HL-60/S4 treated with phorbol 12-myristate 13-acetate at 8.2 ng/mL for 4 days and 3 days (cell line): ENCODE data around the gene KLK3.
"Not testable (repeated sequence)": the region's sequence is repeated elsewhere in the genome, so short reads cannot be mapped to it uniquely, and the experiment has no call there.

ENCODE experiments used
- in situ Hi-C: fragments of 300-500 bp; cut with MboI; formaldehyde crosslinking; loops from 2 replicates; pipeline ENCODE4 v1.15.0; 2022; ENCODE audit warnings: low sequenced_read_pairs

KLK3 gene

DNA sequence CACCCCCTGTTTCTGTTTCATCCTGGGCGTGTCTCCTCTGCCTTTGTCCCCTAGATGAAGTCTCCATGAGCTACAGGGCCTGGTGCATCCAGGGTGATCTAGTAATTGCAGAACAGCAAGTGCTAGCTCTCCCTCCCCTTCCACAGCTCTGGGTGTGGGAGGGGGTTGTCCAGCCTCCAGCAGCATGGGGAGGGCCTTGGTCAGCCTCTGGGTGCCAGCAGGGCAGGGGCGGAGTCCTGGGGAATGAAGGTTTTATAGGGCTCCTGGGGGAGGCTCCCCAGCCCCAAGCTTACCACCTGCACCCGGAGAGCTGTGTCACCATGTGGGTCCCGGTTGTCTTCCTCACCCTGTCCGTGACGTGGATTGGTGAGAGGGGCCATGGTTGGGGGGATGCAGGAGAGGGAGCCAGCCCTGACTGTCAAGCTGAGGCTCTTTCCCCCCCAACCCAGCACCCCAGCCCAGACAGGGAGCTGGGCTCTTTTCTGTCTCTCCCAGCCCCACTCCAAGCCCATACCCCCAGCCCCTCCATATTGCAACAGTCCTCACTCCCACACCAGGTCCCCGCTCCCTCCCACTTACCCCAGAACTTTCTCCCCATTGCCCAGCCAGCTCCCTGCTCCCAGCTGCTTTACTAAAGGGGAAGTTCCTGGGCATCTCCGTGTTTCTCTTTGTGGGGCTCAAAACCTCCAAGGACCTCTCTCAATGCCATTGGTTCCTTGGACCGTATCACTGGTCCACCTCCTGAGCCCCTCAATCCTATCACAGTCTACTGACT lies at the start of gene KLK3:
Gene KLK3, plus strand, starts transcription at position 280 of the 775 bp plus-strand sequence. Its CDS starts 41 bp downstream, at position 321.
- in situ Hi-C loops = no loop called here

DNA sequence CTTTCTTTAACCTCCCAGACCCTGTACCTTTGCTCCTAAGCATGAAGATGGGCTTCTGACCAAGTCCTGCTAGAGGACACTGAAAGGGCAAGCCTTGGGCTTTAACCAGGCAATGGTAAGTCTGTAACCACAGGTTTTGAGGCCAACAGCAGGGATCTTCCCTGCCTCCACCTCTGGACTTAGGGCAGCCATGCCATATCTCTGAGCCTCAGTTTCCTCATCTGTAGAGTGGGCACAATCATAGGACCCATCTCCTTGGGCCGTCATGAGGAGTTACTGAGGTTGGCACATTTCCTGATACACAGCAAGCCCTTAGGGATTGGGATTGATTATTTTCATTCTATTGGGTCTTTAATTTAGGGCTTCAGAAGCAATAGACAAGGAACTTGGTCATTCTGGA lies 45.9 kb upstream of the KLK3 start:
- in situ Hi-C loops = no loop called here

DNA sequence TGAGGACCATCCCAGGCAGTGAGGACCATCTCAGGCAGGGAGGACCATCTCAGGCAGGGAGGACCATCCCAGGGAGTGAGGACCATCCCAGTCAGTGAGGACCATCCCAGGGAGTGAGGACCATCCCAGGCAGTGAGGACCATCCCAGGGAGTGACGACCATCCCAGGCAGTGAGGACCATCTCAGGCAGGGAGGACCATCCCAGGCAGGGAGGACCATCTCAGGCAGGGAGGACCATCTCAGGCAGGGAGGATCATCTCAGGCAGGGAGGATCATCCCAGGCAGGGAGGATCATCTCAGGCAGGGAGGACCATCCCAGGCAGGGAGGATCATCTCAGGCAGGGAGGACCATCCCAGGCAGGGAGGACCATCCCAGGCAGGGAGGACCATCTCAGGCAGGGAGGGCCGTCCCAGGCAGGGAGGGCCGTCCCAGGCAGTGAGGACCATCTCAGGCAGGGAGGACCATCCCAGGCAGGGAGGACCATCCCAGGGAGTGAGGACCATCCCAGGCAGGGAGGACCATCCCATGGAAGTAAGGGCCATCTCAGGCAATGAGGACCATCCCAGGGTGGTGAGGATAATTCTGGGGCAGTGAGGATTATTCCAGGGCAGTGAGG lies 43.0 kb upstream of the KLK3 start:
- in situ Hi-C loops = not testable (repeated sequence)

DNA sequence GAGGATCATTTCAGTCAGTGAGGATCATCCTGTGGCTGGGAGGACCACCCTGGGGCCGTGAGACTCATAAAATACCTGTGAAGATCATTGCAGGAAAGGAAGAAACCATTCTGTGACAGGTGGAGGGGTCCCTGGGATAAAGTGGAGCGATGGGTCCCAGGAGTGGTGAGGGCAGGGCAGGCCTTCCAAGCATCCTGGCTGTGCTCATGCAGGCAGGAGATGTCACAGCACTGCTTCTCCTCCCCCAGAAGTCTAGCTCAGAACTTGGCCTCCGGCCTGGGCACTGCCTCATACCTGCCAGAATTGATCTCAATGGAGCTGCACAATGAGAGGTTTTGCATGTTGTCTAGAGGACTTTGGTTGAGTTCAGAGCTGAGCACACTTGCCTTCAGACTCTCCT lies 42.2 kb upstream of the KLK3 start:
- in situ Hi-C loops = no loop called here

DNA sequence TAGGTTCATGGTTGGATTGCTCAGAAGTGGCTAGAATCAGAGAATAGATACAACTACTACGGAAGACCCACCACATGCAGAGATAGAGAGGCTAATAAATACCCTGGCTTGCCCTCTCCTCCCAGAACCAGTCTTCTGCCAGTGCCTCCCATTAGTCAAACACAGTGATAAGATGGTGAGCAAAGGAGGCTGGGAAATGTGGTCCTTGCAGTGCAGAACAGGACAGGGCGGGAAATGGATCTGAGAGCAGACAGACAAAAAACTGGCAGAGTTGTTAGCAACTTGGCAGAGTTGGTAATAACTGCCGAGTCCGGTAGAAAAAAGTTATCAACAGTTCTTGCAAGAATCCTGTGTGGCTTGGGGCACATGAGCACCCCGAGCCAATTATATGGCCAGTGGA lies 39.8 kb upstream of the KLK3 start:
- in situ Hi-C loops = no loop called here

DNA sequence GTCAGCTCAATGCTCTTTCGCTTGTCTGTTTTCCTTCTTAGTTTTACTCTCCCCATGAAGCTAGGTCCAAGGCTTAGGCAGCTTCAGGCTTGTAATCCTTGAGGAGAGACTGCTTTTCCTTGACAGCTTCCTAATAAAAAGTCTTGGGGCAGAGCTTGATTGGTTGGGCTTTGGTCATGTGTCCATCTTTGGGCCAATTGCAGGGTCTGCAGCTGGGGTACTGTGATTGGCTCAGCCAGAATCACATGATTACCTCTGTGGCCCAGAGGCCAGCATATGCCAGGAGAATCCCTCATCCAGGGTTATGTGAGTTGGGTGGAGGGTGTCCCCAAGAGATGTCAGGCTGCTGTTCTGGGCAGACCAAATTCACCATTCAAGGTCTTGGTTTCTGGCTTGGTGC lies 39.3 kb upstream of the KLK3 start:
- in situ Hi-C loops = no loop called here

DNA sequence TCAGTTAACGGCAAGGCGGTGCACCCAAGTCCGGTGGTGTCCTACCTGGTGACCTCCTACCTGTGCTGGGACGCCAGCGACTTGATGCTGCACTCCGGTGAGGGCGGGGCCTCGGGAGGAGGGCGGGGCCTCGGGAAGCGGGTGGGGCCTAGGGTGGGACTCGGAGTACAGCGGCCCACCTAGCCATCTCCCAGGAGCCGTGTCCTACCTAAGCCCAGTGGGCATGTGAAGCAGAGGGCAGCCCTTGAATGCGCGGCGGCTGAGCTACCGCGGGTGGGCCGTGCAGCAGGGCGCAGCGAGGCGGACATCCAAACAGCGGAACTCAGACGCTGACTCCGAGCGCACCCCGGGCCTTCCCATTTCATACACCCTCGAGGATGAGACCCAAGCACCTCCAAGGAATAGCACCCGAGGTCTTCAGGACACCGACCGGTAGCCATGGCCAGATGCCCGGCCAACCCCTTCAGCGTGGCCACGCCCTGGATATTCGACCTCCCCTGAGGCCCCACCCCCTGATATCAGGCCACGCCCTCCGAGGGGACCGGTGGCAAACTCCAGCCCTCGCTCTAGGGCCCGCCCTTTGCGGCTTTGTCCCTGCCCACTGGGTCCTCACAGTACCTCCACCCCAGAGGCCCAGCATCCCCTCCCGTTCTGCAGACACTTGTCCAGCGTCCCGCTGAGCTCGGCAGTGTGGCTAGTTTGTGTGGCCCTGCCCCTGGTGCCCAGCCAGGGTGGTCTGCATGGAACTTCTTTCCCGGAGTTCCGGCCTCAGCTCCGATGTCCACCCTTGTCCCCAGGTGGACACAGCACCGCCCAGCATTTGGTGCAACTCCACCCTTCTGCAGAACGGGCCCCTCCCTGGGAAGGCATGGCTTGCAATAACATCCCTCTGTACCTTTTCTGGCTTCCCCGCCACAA lies 36.5 kb upstream of the KLK3 start:
- in situ Hi-C loops = no loop called here

DNA sequence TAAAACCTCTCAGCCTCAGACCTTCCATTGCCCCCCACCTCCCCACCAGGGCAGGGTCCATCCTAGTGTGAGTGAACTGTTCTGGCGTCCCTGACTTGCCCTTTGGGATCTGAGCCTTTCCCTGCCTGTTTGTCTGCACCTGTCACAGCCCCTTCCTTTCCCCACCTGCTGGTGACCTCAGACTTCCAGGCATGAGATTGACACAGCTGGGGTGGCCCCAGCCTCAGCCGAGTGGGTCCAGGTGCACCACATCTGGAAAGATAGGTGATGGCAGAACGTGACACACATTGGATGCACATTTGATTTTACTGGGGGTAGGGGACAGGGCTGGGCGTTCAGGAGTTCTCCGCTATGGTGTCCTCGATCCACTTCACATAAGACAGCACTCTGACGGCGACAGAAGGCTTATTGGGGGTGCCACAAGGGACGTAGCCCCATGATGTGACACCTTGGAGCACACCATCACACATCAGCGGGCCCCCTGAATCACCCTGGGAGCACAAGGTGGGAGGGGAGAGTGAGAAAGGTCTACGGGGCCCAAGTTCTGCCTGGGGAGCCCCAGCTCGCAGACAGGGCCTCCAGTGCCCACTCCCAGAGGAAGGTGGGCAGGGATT lies 35.7 kb upstream of the KLK3 start:
- in situ Hi-C loops = no loop called here

DNA sequence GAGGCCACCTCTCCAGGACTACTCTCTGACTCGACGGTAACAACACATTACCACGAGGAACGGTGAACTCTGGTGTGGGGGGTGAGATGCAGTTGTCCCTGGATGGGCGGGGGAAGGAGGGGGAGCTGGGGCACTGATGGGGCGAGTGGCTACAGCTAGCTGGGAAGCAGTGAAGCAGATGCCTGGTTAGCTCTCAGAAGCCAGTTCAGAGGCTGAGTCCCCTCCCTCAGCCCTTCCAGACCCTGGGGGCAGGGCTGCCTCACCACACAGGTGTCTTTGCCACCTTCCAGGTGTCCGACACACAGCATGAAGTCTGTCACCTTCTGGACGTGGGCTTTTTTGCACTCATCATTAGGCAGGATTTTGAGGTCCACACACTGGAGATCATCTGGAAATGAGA lies 35.1 kb upstream of the KLK3 start:
- in situ Hi-C loops = no loop called here

DNA sequence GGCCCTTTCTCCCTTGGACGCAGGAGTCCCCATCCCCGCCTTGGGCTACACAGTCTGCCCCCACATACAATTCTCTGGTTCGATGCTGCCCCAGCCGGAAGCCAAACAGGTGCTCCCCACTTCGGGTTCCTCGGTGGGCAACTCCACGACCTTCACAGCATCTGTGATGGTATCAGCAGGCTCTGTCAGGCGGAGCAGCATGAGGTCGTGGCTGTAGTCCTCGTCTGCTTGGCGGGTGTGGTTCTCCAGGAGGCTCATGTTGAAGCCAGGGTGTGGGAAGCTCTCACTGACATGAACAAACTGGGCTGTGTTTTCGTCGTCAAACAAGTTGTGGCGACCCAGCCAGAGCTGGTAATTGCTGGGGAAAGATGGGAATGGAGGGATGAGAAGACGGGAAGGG lies 34.6 kb upstream of the KLK3 start:
- in situ Hi-C loops = no loop called here

DNA sequence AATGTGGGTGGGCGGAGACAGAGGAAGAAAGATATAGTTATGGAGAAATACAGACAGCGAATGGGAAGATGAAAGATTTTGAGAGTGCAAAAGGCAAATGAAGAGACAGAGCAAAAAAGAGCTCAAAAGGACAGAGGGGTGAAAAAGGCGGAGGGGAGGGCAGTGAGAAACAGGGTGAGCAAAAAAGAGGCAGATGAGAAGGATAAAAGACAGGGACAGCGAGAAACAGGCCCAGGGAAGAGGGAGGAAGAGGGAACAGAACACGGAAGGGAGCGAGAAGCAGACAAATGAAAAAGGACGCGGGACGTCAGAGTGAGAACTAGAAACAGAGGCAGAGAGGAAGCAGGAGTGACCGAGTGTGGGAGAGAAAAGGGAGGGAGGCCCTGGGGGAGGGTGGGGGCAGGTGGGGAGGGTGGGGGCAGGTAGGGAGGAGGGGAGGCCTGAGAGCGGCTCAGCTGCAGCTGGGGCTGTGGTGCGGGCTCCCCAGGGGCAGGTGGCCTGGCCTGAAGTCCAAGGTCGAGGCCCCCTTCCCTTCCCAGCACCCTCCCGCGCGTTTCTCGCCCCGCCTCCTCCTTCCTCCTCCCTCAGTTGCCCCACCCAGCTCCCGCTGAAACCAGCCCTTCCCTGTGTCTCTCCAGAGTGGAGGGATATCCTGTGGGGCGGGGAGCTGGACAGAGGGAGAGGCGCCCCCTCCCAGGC lies 34.0 kb upstream of the KLK3 start:
- in situ Hi-C loops = no loop called here

DNA sequence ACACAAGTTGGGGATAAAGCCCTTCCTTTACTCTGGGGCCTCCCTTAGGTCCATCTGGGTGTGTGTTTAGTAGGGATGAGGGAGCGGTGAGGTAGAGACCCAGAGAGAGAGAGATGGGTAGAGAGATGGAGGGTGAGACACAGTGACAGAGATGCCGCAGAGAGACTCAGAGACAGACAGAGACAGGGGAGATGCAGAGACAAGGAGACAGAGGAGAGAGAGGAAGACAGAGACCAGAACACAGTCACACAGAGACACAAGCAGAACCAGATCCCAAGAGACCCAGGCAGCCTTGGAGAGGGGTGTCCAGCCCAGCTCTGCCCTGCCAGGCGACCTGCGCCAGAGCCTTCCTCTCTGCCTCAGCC lies 33.5 kb upstream of the KLK3 start:
- in situ Hi-C loops = no loop called here

DNA sequence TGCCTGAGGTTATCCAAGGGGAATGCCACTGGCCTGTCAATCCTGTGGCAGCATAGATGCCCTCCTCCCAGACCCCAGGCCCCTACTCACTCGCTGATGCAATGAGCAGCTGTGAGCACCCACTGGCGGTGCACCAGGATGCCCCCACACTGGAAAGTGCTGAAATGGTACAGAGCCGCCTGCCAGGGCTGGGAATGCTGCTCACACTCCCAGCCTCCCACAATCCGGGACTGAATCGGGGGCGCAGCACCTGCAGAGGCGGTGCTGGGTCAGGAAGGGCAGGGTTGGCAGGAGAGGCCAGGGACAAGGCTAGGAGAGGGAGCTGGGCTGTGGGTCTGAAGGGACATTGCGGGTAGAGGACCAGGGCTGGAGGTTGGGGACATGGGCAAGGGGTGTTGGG lies 33.1 kb upstream of the KLK3 start:
- in situ Hi-C loops = no loop called here

DNA sequence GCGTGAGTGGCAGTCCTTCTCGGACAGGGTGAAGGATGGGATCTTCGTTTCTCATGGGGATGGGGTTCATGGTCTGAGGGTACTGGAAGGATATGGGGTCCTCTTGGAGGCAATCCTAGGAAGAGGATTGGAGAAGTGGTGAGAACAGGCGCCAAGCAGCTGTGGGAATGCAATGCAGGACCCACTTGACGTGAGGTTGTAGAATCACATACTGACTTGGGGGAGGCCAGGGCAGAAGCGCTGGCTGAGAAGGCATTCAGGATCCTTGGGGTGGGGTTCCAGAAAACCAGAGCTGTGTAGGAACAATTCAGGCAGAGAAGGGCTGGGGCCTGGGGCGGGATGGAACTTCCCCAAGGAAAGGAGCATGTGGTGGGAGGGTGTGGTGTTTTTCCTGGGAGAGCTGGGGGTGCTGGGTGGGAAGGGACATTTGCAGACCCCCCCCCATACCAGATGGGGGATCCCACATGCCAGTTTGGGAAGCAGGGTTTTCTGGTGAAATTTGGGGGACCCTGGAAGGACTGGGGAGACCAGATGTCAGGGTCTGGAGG lies 32.0 kb upstream of the KLK3 start:
- in situ Hi-C loops = no loop called here

DNA sequence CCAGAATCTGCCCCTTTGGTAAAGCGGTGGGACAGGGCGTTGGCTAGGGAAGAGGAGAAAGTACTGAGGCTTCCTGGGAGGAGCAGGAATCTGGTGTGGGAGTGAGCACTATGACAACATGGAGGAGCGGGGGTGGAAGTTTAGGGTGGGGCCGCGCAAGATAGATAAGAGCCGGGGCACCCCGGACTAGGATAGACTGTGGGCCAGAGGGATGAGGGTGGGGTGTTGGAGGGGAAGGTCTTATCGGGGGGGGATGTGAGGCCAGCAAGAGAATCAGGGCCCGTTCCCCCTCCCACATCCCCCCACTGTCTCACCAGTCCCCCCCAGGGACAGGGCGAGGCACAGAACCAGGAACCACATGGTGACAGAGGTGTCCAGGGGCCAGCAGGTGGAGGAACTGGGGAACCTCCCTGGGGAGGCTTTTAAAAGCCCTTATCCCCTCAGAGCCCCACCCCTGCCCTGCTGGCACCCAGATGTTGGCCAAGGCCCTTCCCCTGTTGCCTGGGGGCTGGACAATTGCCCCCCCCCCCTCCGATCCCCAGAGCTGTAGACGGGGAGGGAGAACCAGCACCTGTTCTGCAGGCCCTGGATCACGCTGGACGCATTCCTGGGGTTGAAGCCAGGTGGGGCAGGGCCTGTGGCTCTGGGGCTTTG lies 31.2 kb upstream of the KLK3 start, which contains the start of gene KLK1:
Gene KLK1, minus strand, starts transcription at position 399 of the 654 bp plus-strand sequence. Its CDS starts 39 bp downstream, at position 360.
- in situ Hi-C loops = no loop called here

DNA sequence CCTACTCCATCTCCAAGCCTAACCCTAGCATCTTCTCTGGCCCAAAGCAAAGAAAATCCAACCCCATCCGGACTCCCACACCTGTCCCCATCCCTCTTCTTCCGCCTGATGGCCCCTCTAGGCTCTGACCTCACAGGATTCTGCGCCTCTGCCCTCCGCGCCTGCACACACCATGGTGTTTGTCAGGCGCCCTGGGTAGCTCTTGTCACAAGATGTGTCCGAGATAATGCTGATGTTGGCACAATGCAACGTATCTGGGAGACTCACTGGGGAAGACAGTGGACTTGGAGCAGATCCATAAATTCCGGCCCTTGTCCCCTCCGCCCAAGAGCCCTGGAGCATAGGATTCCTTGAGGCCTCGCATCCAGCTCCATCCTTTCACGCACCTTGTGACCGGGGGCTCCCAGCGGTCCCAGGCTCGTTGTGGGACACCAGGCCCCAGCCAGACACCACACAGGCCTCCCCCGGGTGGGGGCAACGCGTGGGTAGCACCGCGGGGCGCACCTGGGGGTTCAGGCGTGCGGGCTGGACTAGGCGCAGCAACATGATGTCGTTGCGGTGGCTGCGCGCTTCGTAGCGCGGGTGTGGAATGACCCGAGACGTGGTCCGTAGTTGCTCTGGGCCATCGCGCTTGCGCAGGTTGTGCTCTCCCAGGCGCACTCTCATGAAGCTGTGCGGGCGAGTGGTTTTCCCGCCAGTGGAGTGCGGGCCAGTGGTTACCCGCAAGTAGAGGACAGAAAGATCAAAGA lies 28.0 kb upstream of the KLK3 start:
- in situ Hi-C loops = no loop called here

DNA sequence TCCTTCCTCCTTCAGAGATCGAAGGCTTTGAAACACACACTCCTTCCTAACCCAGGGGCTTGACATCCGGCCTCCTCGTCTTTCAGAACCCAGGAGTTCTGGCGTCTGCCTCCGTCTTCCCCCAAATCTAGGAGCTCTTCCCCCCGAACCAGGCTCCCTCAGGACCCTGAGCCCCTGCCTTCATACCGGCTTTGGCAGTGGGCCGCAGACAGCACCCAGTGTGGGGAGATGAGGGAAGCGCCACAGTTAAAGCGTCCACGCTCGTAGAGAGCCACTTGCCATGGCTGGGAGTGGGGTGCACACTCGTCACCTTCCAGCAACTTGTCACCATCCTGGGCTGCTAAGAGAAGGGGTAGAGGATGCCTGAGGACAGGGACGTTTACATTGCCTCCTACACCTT lies 27.2 kb upstream of the KLK3 start:
- in situ Hi-C loops = no loop called here

DNA sequence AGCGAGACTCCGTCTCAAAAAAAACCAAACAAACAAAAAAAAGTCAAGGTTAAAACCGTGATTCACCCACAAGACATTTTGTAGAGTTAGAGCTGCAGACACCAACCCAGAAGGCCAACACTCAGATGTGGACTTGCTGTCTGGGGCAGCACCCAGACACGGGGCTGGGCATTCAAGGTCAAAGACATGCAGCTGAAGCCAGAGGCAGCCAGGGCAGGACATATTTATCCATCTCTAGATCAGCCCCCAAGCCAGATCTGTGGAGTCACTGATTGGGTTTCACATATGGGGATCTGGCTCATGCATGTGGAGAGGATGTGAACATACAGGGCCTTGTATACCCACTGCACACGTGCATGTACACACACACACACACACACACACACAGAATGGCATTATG lies 24.9 kb upstream of the KLK3 start:
- in situ Hi-C loops = no loop called here
